ENCODE measurements around the gene CD37.

Gene CD37

GRCh38 chr19:49380391-49380790, 45.2 kb downstream of the CD37 start:
- DNase-seq (ENCODE audit: low spot score): no peak

- DNase-seq (ENCODE audit: low spot score): no peak
Measured at GRCh38 chr19:49382639-49383038, 47.4 kb downstream of the CD37 start.

GRCh38 chr19:49383599-49383998, 48.4 kb downstream of the CD37 start:
- no peak for DNase-seq (ENCODE audit: low spot score)

- DNase-seq (ENCODE audit: low spot score): peak; percentile 45
Measured at GRCh38 chr19:49387936-49388372, 52.7 kb downstream of the CD37 start, which contains the start of gene KASH5. KASH5 (plus strand) TSS chr19:49388249; CDS start chr19:49390884, 2,635 bp downstream.

- no peak for DNase-seq (ENCODE audit: low spot score)
Measured at GRCh38 chr19:49389406-49389805, 54.2 kb downstream of the CD37 start.
